CD4-positive, alpha-beta T cell treated with Interleukin-15 for 1 hour (primary cell): ENCODE results near the gene NPIPB4.
"Not testable (repeated sequence)": the region's sequence is repeated elsewhere in the genome, so short reads cannot be mapped to it uniquely, and the experiment has no call there.

Source experiments
- DNase-seq: peaks from one replicate; pipeline ENCODE4 v3.0.0-alpha.2; 2020

NPIPB4 gene

GRCh38 chr16:21857656-21858055 lies at the start of gene NPIPB4:
Gene NPIPB4, minus strand, starts transcription at chr16:21857756. Its CDS starts 378 bp downstream, at chr16:21857378.
- not testable (repeated sequence) for DNase-seq

GRCh38 chr16:21898998-21899397 lies 41.4 kb upstream of the NPIPB4 start:
- DNase-seq = not testable (repeated sequence)

- peak; percentile 20 for DNase-seq
Observed at GRCh38 chr16:21881988-21882387, 24.4 kb upstream of the NPIPB4 start.

GRCh38 chr16:21837186-21837585 lies 20.4 kb downstream of the NPIPB4 start:
- peak; percentile 21 for DNase-seq

- peak; percentile 57 for DNase-seq
Observed at GRCh38 chr16:21836334-21836733, 21.2 kb downstream of the NPIPB4 start.

- peak; percentile 42 for DNase-seq
Observed at GRCh38 chr16:21835747-21836146, 21.8 kb downstream of the NPIPB4 start.

GRCh38 chr16:21834211-21834610 lies 23.3 kb downstream of the NPIPB4 start:
- not testable (repeated sequence) for DNase-seq

- not testable (repeated sequence) for DNase-seq
Observed at GRCh38 chr16:21829929-21830328, 27.6 kb downstream of the NPIPB4 start.

- not testable (repeated sequence) for DNase-seq
Observed at GRCh38 chr16:21826067-21826706, 31.4 kb downstream of the NPIPB4 start.

GRCh38 chr16:21825526-21825925 lies 32.0 kb downstream of the NPIPB4 start:
- not testable (repeated sequence) for DNase-seq

GRCh38 chr16:21823258-21823657 lies 34.3 kb downstream of the NPIPB4 start:
- not testable (repeated sequence) for DNase-seq

- DNase-seq = not testable (repeated sequence)
Observed at GRCh38 chr16:21820908-21821465, 36.6 kb downstream of the NPIPB4 start.

GRCh38 chr16:21820028-21820907 lies 37.3 kb downstream of the NPIPB4 start:
- peak; percentile 76 for DNase-seq

- DNase-seq = not testable (repeated sequence)
Observed at GRCh38 chr16:21819617-21820016, 37.9 kb downstream of the NPIPB4 start.

GRCh38 chr16:21817012-21817411 lies 40.5 kb downstream of the NPIPB4 start:
- not testable (repeated sequence) for DNase-seq

- DNase-seq = not testable (repeated sequence)
Observed at GRCh38 chr16:21815694-21816093, 41.9 kb downstream of the NPIPB4 start.

- DNase-seq = not testable (repeated sequence)
Observed at GRCh38 chr16:21802375-21802663, 55.2 kb downstream of the NPIPB4 start.

GRCh38 chr16:21801538-21802374 lies 55.8 kb downstream of the NPIPB4 start:
- DNase-seq = not testable (repeated sequence)

- DNase-seq = not testable (repeated sequence)
Observed at GRCh38 chr16:21798601-21799000, 59.0 kb downstream of the NPIPB4 start.

- not testable (repeated sequence) for DNase-seq
Observed at GRCh38 chr16:21793310-21793709, 64.2 kb downstream of the NPIPB4 start.

GRCh38 chr16:21790506-21790905 lies 67.0 kb downstream of the NPIPB4 start:
- DNase-seq = not testable (repeated sequence)
